Esophagus squamous epithelium (tissue), 5 donors: Measurements from ENCODE around the gene CDH13. TPM values are rescaled to one million over a fixed set of nuclear protein-coding genes. Genes with fewer than 3 reads are reported as not detected.
A peak's percentile ranks its signal among the peaks of the same experiment; 100 is the strongest.

Experiments
- DNase-seq: peaks from one replicate; lab custom pipeline; 2025; lab: John Stamatoyannopoulos, UW
- H3K27ac ChIP-seq, 4 donors: fragments of 200-600 bp; sonication (generic); one replicate each; pipeline ENCODE4 v1.5.1; 2016 to 2019; ENCODE audit warnings: mild to moderate bottlenecking in 1 of 4
- H3K27me3 ChIP-seq, 4 donors: fragments of 200-600 bp; sonication (generic); 1 replicate in 3 of 4; 2 replicates in 1 of 4; pipeline versions ENCODE4 v1.5.1 to v1.6.0; 2017 to 2021; ENCODE audit warnings: antibody characterized with exemption in 1 of 4
- H3K36me3 ChIP-seq, 3 donors: fragments of 200-600 bp; sonication (generic); one replicate each; pipeline ENCODE4 v1.5.1; 2016 to 2019
- H3K4me1 ChIP-seq, 3 donors: fragments of 200-600 bp; sonication (generic); one replicate each; pipeline ENCODE4 v1.5.1; 2017 to 2019
- H3K4me3 ChIP-seq, 4 donors: fragments of 200-600 bp; sonication (generic); 1 replicate in 3 of 4; 2 replicates in 1 of 4; pipeline ENCODE4 v1.5.1; 2016 to 2019; ENCODE audit warnings: mild to moderate bottlenecking in 2 of 4, moderate library complexity in 1 of 4
- H3K9me3 ChIP-seq, 3 donors: fragments of 200-600 bp; sonication (generic); one replicate each; pipeline ENCODE4 v1.5.1; 2016 to 2019
- CTCF ChIP-seq, 6 experiments: fragments of 450-650 bp in 4 of 6; fragments of 200-600 bp in 2 of 6; sonication (generic) in 2 of 6; IDR thresholded peaks; one replicate each; pipeline ENCODE4 v1.5.1; 2016 to 2019; ENCODE audit warnings: antibody characterized with exemption in 6 of 6, mild to moderate bottlenecking in 4 of 6, moderate library complexity in 4 of 6
- POLR2A ChIP-seq, 4 donors: fragments of 450-650 bp; IDR thresholded peaks; one replicate each; pipeline ENCODE4 v1.6.1; 2017; ENCODE audit warnings: antibody characterized with exemption in 4 of 4, mild to moderate bottlenecking in 4 of 4, moderate library complexity in 3 of 4
- WGBS, 2 donors: methylation state at CpG; one replicate each; pipeline ENCODE4 v1.1.5; 2018; 5-methylcytosine and 5-hydroxymethylcytosine counted together
- intact Hi-C: fragments of 100-400 bp; cut with DNase I; formaldehyde crosslinking; loops from one replicate; pipeline ENCODE4 v1.15.0; 2022
- total RNA-seq, 4 donors: library from RNA; depleted of rRNA; stranded (reverse); fragments of >200 nt; gene quantifications; one replicate each; pipeline ENCODE4 v1.1.0, GENCODE V29; 2016
- donor health status: DM: yes; HTN: yes; CAD: no.

CDH13 gene
- total RNA-seq, 4 donors from 2014 or later = 6.9 to 31.9 (median 21.1) TPM

DNA sequence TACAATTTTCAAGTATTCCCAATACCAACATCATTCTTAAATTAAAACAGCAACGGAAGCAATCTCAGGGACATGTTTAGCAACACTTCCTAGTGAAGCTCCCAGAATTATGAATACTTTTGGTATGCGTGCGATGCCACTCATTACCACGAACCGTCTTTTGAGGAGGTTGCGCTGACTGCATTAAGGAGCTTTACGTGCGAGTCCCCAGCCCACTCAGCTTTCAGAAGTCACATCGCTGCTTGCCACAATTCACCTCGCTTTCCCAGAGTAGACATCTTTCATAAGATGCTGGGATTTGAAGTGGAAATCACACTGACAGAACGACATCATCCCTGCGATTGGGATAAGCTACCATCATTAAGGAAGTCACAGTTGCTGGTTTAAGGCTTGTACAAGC is 739.5 kb downstream of the CDH13 start:
- intact Hi-C loops = no loop called here
- 93% methylated on average over 12 of the region's 12 CpGs for WGBS, 2 donors

GRCh38 chr16:83374979-83375378 is 748.2 kb downstream of the CDH13 start:
- Histone ChIP-seq H3K9me3 (no peaks in the 10 kb centered on the region), H3K36me3 (no peaks in the 10 kb centered on the region), H3K27me3 (no peaks in the 10 kb centered on the region), H3K27ac (no peak overlapping the region), H3K4me1 (no peaks in the 10 kb centered on the region), H3K4me3 (no peak overlapping the region)
- WGBS, 2 donors = 73 to 88% methylated on average over 3 of the region's 3 CpGs
- intact Hi-C loops = no loop called here
- DNase-seq = no peak
- TF ChIP-seq POLR2A (IDR thresholded peaks at IDR 0.05) (no peak), CTCF (IDR thresholded peaks at IDR 0.05) (no peak)

More for the DNA sequence above, 739.5 kb downstream of the CDH13 start:
- Histone ChIP-seq H3K9me3 (no peaks in the 10 kb centered on the region), H3K27me3 (no peaks in the 10 kb centered on the region), H3K4me3 (no peak overlapping the region), H3K36me3 (no peaks in the 10 kb centered on the region), H3K27ac (no peak overlapping the region), H3K4me1 (no peaks in the 10 kb centered on the region)
- TF ChIP-seq CTCF (IDR thresholded peaks at IDR 0.05) (no peak), POLR2A (IDR thresholded peaks at IDR 0.05) (no peak)
- DNase-seq = no peak

GRCh38 chr16:83389751-83390150 is 763.0 kb downstream of the CDH13 start:
- 53 to 62% methylated on average over 3 of the region's 3 CpGs for WGBS, 2 donors
- Histone ChIP-seq H3K27me3 (no peaks in the 10 kb centered on the region), H3K4me3 (no peak overlapping the region), H3K4me1 (no peaks in the 10 kb centered on the region), H3K9me3 (no peaks in the 10 kb centered on the region), H3K36me3 (no peaks in the 10 kb centered on the region), H3K27ac (no peak overlapping the region)
- TF ChIP-seq CTCF (IDR thresholded peaks at IDR 0.05) = no peak
- no peak for TF ChIP-seq POLR2A (IDR thresholded peaks at IDR 0.05)
- no peak for DNase-seq
- intact Hi-C loops = no loop called here

- intact Hi-C loops = no loop called here
- no peaks in the 10 kb centered on the region for H3K4me1 ChIP-seq
- no peaks in the 10 kb centered on the region for H3K36me3 ChIP-seq
- no peaks in the 10 kb centered on the region for H3K9me3 ChIP-seq
- H3K27me3 ChIP-seq = no peaks in the 10 kb centered on the region
- H3K4me3 ChIP-seq = no peak overlapping the region
- H3K27ac ChIP-seq = no peak overlapping the region
- TF ChIP-seq CTCF (IDR thresholded peaks at IDR 0.05) (no peak), POLR2A (IDR thresholded peaks at IDR 0.05) (no peak)
- no peak for DNase-seq
- 64 to 68% methylated on average over 2 to 3 of the region's 3 CpGs for WGBS, 2 donors
Observed at GRCh38 chr16:83390759-83391158, 764.0 kb downstream of the CDH13 start.

DNA sequence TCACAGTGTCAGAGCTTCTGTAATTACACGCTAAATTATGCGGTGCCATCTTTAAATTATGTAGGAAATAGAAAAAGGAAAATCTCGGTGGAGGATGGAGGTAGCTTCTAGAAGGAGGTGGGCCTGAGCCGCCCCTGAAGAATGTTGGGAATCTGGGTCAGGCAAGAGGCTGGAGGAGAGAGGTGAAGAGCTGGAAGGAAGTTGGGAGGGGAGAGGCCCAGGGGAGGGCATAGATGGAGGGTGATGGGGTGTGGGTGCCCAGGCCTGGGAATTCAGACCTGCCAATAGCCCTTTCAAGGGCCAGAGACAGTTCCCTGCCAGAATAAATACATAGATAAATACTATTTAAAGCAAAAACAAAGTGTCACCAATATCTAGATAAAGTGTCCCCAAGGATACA is 766.0 kb downstream of the CDH13 start:
- H3K27me3 ChIP-seq = no peaks in the 10 kb centered on the region
- H3K27ac ChIP-seq = peak overlapping the region in 2 of 4 donors; percentile 39 to 42
- no peak overlapping the region for H3K4me3 ChIP-seq
- DNase-seq = no peak
- 86 to 87% methylated on average over 4 of the region's 4 CpGs for WGBS, 2 donors
- H3K4me1 ChIP-seq = no peaks in the 10 kb centered on the region
- no peaks in the 10 kb centered on the region for H3K9me3 ChIP-seq
- intact Hi-C loops = no loop called here
- TF ChIP-seq POLR2A (IDR thresholded peaks at IDR 0.05) (no peak), CTCF (IDR thresholded peaks at IDR 0.05) (no peak)
- no peaks in the 10 kb centered on the region for H3K36me3 ChIP-seq
